PFSK-1 (cell line): ENCODE data around the gene KLHL22.

Experiments
- FOXP2 ChIP-seq: optimal IDR thresholded peaks from 2 replicates; pipeline ENCODE3; 2011; ENCODE audit warnings: borderline replicate concordance, control low read depth, inconsistent platforms; ENCODE audit not compliant: insufficient read depth; ENCODE audit errors: extremely low read length, extremely low read depth
- POLR2AphosphoS5 ChIP-seq: IDR thresholded peaks from 2 replicates; pipeline ENCODE4 v1.6.1; 2012; ENCODE audit warnings: low read depth, mild to moderate bottlenecking, control low read depth, low read length, moderate library complexity
- REST ChIP-seq, 2 experiments: IDR thresholded peaks; 2 replicates each; pipeline versions ENCODE4 v1.6.1 to v1.8.0; 2011 to 2012; ENCODE audit warnings: low read depth in 2 of 2, low read length in 2 of 2, control low read depth in 1 of 2, inconsistent platforms in 1 of 2, mild to moderate bottlenecking in 1 of 2, moderate library complexity in 1 of 2; ENCODE audit not compliant: insufficient read depth in 1 of 2
- SIN3A ChIP-seq: IDR thresholded peaks from 2 replicates; pipeline ENCODE4 v1.6.1; 2012; ENCODE audit warnings: mild to moderate bottlenecking, low read length, moderate library complexity, borderline replicate concordance; ENCODE audit not compliant: insufficient read depth
- TAF1 ChIP-seq: IDR thresholded peaks from 2 replicates; pipeline ENCODE4 v1.6.1; 2012; ENCODE audit warnings: low read length, control low read depth, borderline replicate concordance; ENCODE audit not compliant: insufficient read depth

KLHL22 gene

GRCh38 chr22:20517422-20517821 is 21.8 kb upstream of the KLHL22 start:
- TF ChIP-seq SIN3A: no peak
- no peak for TF ChIP-seq POLR2AphosphoS5
- no peak for TF ChIP-seq FOXP2
- no peak for TF ChIP-seq TAF1
- no peak for TF ChIP-seq REST (IDR thresholded peaks at IDR 0.05; ENCODE audit: insufficient read depth in 1 of 2, low read depth in 2 of 2, low read length in 2 of 2)

GRCh38 chr22:20516399-20516798 is 20.8 kb upstream of the KLHL22 start:
- TF ChIP-seq SIN3A: no peak
- TF ChIP-seq POLR2AphosphoS5: no peak
- TF ChIP-seq REST (IDR thresholded peaks at IDR 0.05; ENCODE audit: insufficient read depth in 1 of 2, low read depth in 2 of 2, low read length in 2 of 2): no peak
- TF ChIP-seq TAF1: no peak
- no peak for TF ChIP-seq FOXP2

GRCh38 chr22:20514658-20515406 is 19.2 kb upstream of the KLHL22 start:
- TF ChIP-seq SIN3A (no peak), FOXP2 (no peak), REST (IDR thresholded peaks at IDR 0.05; ENCODE audit: insufficient read depth in 1 of 2, low read depth in 2 of 2, low read length in 2 of 2) (no peak), POLR2AphosphoS5 (no peak), TAF1 (no peak)

GRCh38 chr22:20511578-20512229 is 16.1 kb upstream of the KLHL22 start:
- TF ChIP-seq POLR2AphosphoS5 (no peak), REST (IDR thresholded peaks at IDR 0.05; ENCODE audit: insufficient read depth in 1 of 2, low read depth in 2 of 2, low read length in 2 of 2) (no peak), TAF1 (no peak), SIN3A (no peak), FOXP2 (no peak)
